SK-N-SH treated with all-trans-retinoic acid at 6 μM for 48 hours (cell line): Measurements from ENCODE around the gene PTF1A.

Experiments used
- ATAC-seq: fragments of 200-7000 bp; cut with Tn5 transposase; 3 replicates; pipeline ENCODE4 v1.9.1; 2020; ENCODE audit warnings: mild to moderate bottlenecking, moderate library complexity
- ARNTL ChIP-seq: fragments of 450-650 bp; formaldehyde crosslinking; IDR thresholded peaks from 2 replicates; pipeline ENCODE4 v1.5.0; 2020; ENCODE audit warnings: low read depth, mild to moderate bottlenecking, moderate library complexity, borderline replicate concordance
- CSDC2 ChIP-seq: fragments of 250-450 bp; sonication (Bioruptor Pico); IDR thresholded peaks from 2 replicates; pipeline ENCODE4 v1.5.0; 2020; ENCODE audit warnings: mild to moderate bottlenecking, moderate library complexity
- ISL1 ChIP-seq: fragments of 250-450 bp; sonication (Bioruptor Pico); IDR thresholded peaks from 2 replicates; pipeline ENCODE4 v2.1.2; 2022; ENCODE audit warnings: mild to moderate bottlenecking, moderate library complexity
- OSR1 ChIP-seq: fragments of 250-450 bp; sonication (Bioruptor Pico); IDR thresholded peaks from 2 replicates; pipeline ENCODE4 v1.8.0; 2022; ENCODE audit warnings: moderate library complexity, mild to moderate bottlenecking, inconsistent platforms
- PPARA ChIP-seq: fragments of 250-450 bp; sonication (Bioruptor Pico); IDR thresholded peaks from 2 replicates; pipeline ENCODE4 v1.5.0; 2020; ENCODE audit warnings: mild to moderate bottlenecking, borderline replicate concordance
- RARB ChIP-seq: fragments of 250-450 bp; sonication (Bioruptor Pico); IDR thresholded peaks from 2 replicates; pipeline ENCODE4 v1.8.0; 2021; ENCODE audit warnings: mild to moderate bottlenecking, moderate library complexity
- SNAI2 ChIP-seq: fragments of 250-450 bp; sonication (Bioruptor Pico); IDR thresholded peaks from 2 replicates; pipeline ENCODE4 v1.5.0; 2020; ENCODE audit warnings: mild to moderate bottlenecking, moderate library complexity
- TOX ChIP-seq: fragments of 250-450 bp; sonication (Bioruptor Pico); IDR thresholded peaks from 2 replicates; pipeline ENCODE4 v1.8.0; 2021; ENCODE audit warnings: mild to moderate bottlenecking, moderate library complexity, borderline replicate concordance
- ZFP3 ChIP-seq: fragments of 250-450 bp; sonication (Bioruptor Pico); IDR thresholded peaks from 2 replicates; pipeline ENCODE4 v1.5.0; 2020; ENCODE audit warnings: mild to moderate bottlenecking, moderate library complexity
- ZFP30 ChIP-seq: fragments of 450-650 bp; formaldehyde crosslinking; IDR thresholded peaks from 2 replicates; pipeline ENCODE4 v1.5.0; 2022; ENCODE audit warnings: mild to moderate bottlenecking, moderate library complexity
- ZNF565 ChIP-seq: fragments of 450-650 bp; formaldehyde crosslinking; conservative IDR thresholded peaks from 2 replicates; pipeline ENCODE4 v1.5.0; 2020; ENCODE audit warnings: low read depth, mild to moderate bottlenecking, moderate library complexity
- ZNF8 ChIP-seq: fragments of 450-650 bp; formaldehyde crosslinking; IDR thresholded peaks from 2 replicates; pipeline ENCODE4 v1.5.0; 2020; ENCODE audit warnings: mild to moderate bottlenecking, moderate library complexity
- TF ChIP-seq, protein P1 (sequence below): fragments of 250-450 bp; sonication (Bioruptor Pico); IDR thresholded peaks from 2 replicates; pipeline ENCODE4 v1.5.0; 2020; ENCODE audit warnings: mild to moderate bottlenecking, moderate library complexity
- TF ChIP-seq, protein P2 (sequence below): fragments of 250-450 bp; sonication (Bioruptor Pico); IDR thresholded peaks from 2 replicates; pipeline ENCODE4 v1.5.1; 2021; ENCODE audit warnings: mild to moderate bottlenecking, moderate library complexity
- TF ChIP-seq, protein P3 (sequence below): fragments of 250-450 bp; sonication (Bioruptor Pico); IDR thresholded peaks from 2 replicates; pipeline ENCODE4 v1.5.1; 2020; ENCODE audit warnings: low read depth, mild to moderate bottlenecking, moderate library complexity
- TF ChIP-seq, protein P4 (sequence below): fragments of 250-450 bp; sonication (Bioruptor Pico); IDR thresholded peaks from 2 replicates; pipeline ENCODE4 v1.8.0; 2020; ENCODE audit warnings: mild to moderate bottlenecking, moderate library complexity, borderline replicate concordance
- TF ChIP-seq, protein P5 (sequence below): fragments of 250-450 bp; sonication (Bioruptor Pico); IDR thresholded peaks from 2 replicates; pipeline ENCODE4 v1.8.0; 2021; ENCODE audit warnings: low read depth, mild to moderate bottlenecking, moderate library complexity, borderline replicate concordance

The PTF1A gene

DNA sequence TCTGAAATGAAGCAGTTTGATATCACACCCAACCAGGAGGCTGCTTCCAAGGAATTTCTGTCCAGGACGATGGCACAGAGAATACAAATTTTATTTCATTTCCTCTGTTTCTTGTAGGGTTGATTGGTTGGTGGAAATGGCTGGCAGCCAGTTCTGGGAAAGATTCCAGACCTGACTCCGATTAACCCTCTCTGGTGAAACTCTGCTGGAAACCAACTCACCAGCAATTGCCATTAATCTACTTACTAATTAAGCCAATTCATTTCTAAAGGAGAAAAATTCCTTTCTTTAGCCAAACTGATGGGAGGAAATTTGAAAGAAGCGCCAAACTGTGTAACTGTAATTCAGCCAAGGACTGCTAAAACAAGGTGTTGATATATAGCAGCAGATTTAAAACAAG lies 10.7 kb downstream of the PTF1A start (continued):
- TF ChIP-seq, protein P1, sequence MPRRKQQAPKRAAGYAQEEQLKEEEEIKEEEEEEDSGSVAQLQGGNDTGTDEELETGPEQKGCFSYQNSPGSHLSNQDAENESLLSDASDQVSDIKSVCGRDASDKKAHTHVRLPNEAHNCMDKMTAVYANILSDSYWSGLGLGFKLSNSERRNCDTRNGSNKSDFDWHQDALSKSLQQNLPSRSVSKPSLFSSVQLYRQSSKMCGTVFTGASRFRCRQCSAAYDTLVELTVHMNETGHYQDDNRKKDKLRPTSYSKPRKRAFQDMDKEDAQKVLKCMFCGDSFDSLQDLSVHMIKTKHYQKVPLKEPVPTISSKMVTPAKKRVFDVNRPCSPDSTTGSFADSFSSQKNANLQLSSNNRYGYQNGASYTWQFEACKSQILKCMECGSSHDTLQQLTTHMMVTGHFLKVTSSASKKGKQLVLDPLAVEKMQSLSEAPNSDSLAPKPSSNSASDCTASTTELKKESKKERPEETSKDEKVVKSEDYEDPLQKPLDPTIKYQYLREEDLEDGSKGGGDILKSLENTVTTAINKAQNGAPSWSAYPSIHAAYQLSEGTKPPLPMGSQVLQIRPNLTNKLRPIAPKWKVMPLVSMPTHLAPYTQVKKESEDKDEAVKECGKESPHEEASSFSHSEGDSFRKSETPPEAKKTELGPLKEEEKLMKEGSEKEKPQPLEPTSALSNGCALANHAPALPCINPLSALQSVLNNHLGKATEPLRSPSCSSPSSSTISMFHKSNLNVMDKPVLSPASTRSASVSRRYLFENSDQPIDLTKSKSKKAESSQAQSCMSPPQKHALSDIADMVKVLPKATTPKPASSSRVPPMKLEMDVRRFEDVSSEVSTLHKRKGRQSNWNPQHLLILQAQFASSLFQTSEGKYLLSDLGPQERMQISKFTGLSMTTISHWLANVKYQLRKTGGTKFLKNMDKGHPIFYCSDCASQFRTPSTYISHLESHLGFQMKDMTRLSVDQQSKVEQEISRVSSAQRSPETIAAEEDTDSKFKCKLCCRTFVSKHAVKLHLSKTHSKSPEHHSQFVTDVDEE (CRISPR knock-in tag), result no peak
- TF ChIP-seq ZFP30, result no peak
- TF ChIP-seq CSDC2, result no peak
- TF ChIP-seq RARB, result no peak
- no peak for TF ChIP-seq OSR1
- no peak for TF ChIP-seq ZNF565 (CRISPR knock-in tag)
- TF ChIP-seq, protein P2, sequence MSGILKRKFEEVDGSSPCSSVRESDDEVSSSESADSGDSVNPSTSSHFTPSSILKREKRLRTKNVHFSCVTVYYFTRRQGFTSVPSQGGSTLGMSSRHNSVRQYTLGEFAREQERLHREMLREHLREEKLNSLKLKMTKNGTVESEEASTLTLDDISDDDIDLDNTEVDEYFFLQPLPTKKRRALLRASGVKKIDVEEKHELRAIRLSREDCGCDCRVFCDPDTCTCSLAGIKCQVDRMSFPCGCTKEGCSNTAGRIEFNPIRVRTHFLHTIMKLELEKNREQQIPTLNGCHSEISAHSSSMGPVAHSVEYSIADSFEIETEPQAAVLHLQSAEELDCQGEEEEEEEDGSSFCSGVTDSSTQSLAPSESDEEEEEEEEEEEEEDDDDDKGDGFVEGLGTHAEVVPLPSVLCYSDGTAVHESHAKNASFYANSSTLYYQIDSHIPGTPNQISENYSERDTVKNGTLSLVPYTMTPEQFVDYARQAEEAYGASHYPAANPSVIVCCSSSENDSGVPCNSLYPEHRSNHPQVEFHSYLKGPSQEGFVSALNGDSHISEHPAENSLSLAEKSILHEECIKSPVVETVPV (CRISPR knock-in tag), result no peak
- TF ChIP-seq ZNF8 (CRISPR knock-in tag), result no peak

DNA sequence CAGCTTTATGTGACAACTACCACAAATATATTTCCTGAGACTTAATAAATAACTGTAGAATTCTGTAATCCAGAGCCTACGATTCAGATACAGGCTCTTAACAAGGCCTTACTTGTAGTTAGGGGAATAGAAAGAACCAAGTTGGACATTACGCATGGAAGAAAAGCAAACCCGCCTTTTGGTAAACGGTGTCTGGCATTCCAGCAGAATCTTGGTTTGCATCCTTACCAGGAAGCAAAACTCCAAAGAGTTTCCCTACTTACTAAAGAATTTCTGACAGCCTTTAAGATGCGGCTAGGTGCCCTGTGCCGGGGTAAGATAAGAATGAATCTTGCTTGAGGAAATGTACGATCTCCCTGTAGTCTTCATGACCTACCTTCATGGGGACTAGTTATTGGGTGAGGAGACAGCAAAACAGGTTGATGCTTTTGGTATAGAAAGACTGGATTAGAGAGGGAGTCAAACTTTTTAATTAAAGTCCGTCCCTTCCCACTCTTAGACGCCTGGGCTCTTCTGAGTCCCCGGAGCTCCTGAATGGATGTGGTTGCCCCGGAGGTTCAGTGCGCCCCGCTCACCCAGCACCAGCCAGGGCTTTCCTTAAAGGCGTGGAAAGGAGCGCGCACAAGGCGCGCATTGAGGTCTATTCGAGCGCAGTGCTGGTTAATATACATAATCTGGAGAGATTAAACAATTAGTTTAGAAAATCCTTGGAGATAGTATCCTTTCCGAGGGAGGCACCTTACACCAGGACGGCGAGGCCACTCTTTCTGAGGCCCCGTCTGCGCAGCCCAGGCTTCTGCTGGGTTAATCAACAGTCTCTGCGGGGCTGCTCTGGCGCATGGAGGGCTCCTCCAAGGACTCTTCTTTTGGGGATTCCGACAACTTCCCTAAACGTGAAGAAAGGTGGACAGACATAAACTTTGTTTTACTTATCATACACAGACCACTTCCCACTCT lies 11.5 kb downstream of the PTF1A start:
- TF ChIP-seq ZNF565 (CRISPR knock-in tag), result no peak
- TF ChIP-seq OSR1, result no peak
- TF ChIP-seq ZFP30, result no peak
- TF ChIP-seq, protein P3, sequence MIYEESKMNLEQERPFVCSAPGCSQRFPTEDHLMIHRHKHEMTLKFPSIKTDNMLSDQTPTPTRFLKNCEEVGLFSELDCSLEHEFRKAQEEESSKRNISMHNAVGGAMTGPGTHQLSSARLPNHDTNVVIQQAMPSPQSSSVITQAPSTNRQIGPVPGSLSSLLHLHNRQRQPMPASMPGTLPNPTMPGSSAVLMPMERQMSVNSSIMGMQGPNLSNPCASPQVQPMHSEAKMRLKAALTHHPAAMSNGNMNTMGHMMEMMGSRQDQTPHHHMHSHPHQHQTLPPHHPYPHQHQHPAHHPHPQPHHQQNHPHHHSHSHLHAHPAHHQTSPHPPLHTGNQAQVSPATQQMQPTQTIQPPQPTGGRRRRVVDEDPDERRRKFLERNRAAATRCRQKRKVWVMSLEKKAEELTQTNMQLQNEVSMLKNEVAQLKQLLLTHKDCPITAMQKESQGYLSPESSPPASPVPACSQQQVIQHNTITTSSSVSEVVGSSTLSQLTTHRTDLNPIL (CRISPR knock-in tag), result no peak
- TF ChIP-seq, protein P4, sequence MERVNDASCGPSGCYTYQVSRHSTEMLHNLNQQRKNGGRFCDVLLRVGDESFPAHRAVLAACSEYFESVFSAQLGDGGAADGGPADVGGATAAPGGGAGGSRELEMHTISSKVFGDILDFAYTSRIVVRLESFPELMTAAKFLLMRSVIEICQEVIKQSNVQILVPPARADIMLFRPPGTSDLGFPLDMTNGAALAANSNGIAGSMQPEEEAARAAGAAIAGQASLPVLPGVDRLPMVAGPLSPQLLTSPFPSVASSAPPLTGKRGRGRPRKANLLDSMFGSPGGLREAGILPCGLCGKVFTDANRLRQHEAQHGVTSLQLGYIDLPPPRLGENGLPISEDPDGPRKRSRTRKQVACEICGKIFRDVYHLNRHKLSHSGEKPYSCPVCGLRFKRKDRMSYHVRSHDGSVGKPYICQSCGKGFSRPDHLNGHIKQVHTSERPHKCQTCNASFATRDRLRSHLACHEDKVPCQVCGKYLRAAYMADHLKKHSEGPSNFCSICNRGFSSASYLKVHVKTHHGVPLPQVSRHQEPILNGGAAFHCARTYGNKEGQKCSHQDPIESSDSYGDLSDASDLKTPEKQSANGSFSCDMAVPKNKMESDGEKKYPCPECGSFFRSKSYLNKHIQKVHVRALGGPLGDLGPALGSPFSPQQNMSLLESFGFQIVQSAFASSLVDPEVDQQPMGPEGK (CRISPR knock-in tag), result no peak
- no peak for TF ChIP-seq TOX (CRISPR knock-in tag)
- TF ChIP-seq RARB, result no peak
- TF ChIP-seq PPARA, result no peak
- TF ChIP-seq ZFP3 (CRISPR knock-in tag), result no peak
- no peak for TF ChIP-seq SNAI2 (CRISPR knock-in tag)
- no peak for TF ChIP-seq ARNTL (CRISPR knock-in tag)
- no peak for TF ChIP-seq CSDC2
- TF ChIP-seq, protein P2 (CRISPR knock-in tag), result no peak
- TF ChIP-seq ISL1, result no peak
- TF ChIP-seq, protein P5, sequence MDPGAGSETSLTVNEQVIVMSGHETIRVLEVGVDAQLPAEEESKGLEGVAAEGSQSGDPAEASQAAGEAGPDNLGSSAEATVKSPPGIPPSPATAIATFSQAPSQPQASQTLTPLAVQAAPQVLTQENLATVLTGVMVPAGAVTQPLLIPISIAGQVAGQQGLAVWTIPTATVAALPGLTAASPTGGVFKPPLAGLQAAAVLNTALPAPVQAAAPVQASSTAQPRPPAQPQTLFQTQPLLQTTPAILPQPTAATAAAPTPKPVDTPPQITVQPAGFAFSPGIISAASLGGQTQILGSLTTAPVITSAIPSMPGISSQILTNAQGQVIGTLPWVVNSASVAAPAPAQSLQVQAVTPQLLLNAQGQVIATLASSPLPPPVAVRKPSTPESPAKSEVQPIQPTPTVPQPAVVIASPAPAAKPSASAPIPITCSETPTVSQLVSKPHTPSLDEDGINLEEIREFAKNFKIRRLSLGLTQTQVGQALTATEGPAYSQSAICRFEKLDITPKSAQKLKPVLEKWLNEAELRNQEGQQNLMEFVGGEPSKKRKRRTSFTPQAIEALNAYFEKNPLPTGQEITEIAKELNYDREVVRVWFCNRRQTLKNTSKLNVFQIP (CRISPR knock-in tag), result no peak
- no peak for ATAC-seq

DNA sequence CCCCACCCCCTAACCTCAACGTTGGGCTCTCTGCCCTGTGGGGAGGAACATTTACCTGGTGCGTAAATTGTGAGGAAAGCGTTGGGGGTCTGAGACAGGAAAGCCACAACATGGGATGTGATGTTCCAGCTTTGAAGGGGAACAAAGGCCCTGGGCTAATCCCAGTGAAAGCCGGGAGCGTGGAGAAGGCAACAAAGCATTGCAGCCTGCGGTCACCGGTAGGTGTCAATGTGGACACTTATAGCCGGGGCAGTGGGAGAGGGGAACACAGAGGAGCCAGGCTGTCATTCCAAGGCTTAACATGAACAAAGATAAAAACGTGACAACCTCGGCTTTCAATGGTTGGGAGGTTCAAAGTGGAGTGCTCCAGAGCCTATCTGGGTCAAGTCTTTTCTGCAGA lies 12.7 kb downstream of the PTF1A start:
- no peak for ATAC-seq
- TF ChIP-seq RARB, result no peak
- no peak for TF ChIP-seq TOX (CRISPR knock-in tag)
- TF ChIP-seq ZFP30, result no peak
- TF ChIP-seq, protein P3 (CRISPR knock-in tag), result no peak
- no peak for TF ChIP-seq SNAI2 (CRISPR knock-in tag)
- TF ChIP-seq, protein P4 (CRISPR knock-in tag), result no peak
- TF ChIP-seq, protein P1 (CRISPR knock-in tag), result no peak
- TF ChIP-seq ZNF8 (CRISPR knock-in tag), result no peak
- no peak for TF ChIP-seq ZNF565 (CRISPR knock-in tag)
- no peak for TF ChIP-seq CSDC2
